WERI-Rb-1 (cell line): ENCODE data around the gene BHLHE40.

ENCODE experiments used
- DNase-seq: peaks from one replicate; pipeline ENCODE4 v3.0.0-alpha.2; 2020
- H3K27ac ChIP-seq: fragments of 250-450 bp; sonication (Bioruptor Pico); 2 replicates; pipeline ENCODE4 v1.5.1; 2020; ENCODE audit warnings: mild to moderate bottlenecking, moderate library complexity
- H3K27me3 ChIP-seq: fragments of 250-450 bp; sonication (Bioruptor Pico); 2 replicates; pipeline ENCODE4 v1.5.1; 2021; ENCODE audit warnings: mild to moderate bottlenecking, low read depth, moderate library complexity; ENCODE audit not compliant: insufficient read depth, severe bottlenecking
- H3K36me3 ChIP-seq: fragments of 250-450 bp; sonication (Bioruptor Pico); 2 replicates; pipeline ENCODE4 v1.5.1; 2020; ENCODE audit warnings: mild to moderate bottlenecking, moderate library complexity
- H3K4me3 ChIP-seq: 2 replicates; pipeline ENCODE4 v1.5.1; 2011; ENCODE audit warnings: low read depth, mild to moderate bottlenecking, control low read depth, low read length
- H3K9me3 ChIP-seq: fragments of 250-450 bp; sonication (Bioruptor Pico); 2 replicates; pipeline ENCODE4 v1.5.1; 2021; ENCODE audit warnings: mild to moderate bottlenecking, moderate library complexity; ENCODE audit not compliant: severe bottlenecking
- TF ChIP-seq, protein P1 (sequence below): IDR thresholded peaks from 2 replicates; pipeline ENCODE4 v1.5.1; 2011; ENCODE audit warnings: low read depth, mild to moderate bottlenecking, control low read depth, inconsistent platforms, low read length

The BHLHE40 gene

DNA sequence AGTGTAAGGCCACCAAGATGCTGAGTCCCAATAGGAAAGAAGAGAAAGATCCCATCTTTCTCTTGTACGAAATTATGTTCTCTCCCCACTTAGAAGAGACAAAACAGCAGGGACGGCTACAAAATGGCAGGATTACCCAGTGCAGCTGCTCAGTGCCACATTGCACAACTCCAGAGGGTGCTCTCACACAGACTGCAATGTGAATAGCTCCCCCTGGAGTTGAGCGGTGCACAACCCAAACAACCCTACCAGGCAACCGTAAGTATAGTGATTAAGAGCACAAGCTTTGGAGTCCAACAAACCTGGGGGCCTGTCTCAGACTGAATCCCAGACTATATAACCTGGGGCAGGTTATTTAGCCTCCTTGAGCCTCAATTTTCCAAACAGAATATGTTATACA lies 3.1 kb upstream of the BHLHE40 start:
- peak; percentile 81 for DNase-seq
- H3K9me3 ChIP-seq: no peaks in the 10 kb centered on the region
- TF ChIP-seq, protein P1, sequence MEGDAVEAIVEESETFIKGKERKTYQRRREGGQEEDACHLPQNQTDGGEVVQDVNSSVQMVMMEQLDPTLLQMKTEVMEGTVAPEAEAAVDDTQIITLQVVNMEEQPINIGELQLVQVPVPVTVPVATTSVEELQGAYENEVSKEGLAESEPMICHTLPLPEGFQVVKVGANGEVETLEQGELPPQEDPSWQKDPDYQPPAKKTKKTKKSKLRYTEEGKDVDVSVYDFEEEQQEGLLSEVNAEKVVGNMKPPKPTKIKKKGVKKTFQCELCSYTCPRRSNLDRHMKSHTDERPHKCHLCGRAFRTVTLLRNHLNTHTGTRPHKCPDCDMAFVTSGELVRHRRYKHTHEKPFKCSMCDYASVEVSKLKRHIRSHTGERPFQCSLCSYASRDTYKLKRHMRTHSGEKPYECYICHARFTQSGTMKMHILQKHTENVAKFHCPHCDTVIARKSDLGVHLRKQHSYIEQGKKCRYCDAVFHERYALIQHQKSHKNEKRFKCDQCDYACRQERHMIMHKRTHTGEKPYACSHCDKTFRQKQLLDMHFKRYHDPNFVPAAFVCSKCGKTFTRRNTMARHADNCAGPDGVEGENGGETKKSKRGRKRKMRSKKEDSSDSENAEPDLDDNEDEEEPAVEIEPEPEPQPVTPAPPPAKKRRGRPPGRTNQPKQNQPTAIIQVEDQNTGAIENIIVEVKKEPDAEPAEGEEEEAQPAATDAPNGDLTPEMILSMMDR: peak; percentile 81
- H3K36me3 ChIP-seq: peaks cover 3% of the 10 kb centered on the region
- no peaks in the 10 kb centered on the region for H3K27me3 ChIP-seq
- peak overlapping the region; percentile 34 for H3K27ac ChIP-seq
- H3K4me3 ChIP-seq: no peak overlapping the region

DNA sequence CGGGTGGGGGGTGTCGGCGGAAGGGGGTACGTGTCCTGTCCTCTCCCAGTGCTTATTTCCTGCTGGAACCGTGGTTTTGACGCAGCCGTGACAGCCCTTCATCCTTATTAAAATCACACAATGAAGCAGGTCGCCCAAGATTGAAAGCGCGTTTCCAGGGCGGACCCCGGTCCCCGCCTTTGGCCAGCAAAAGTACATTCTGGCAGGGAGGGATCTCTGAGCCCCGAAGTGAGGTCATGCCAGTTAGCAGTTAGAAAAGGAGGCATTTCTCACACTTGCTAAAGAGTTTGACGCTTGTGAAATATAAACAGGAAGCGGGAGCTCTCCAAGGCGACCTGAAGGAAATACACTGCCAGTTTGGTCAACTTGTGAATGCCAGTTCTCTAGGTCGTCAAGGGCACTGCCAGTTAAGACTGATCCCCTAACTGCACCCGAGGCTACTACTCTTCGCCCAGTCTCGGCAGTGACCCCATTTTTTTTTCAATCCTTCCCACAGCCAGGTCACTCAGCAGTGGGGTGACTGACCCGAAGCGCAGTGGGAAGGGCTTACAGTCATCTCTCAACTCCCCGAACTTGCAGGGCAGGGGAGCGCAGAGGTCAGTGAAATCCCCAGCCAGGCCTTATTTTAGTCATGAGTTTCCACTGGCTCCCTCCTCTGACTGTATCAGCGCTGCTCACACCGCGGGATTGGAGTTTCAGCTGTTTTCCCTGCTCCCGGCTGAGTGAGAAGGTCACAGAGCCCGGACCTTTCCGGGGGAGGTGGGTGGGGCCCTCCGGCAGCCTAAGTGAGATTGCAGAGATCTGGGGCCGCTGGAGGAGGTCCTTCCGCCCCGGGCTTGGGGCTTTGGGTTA lies 2.0 kb upstream of the BHLHE40 start:
- Histone ChIP-seq H3K27ac (peak overlapping the region; percentile 92), H3K4me3 (peak overlapping the region; percentile 87), H3K36me3 (peaks cover 14% of the 10 kb centered on the region), H3K27me3 (no peaks in the 10 kb centered on the region), H3K9me3 (no peaks in the 10 kb centered on the region)
- peak; percentile 77 for DNase-seq
- TF ChIP-seq, protein P1: no peak

DNA sequence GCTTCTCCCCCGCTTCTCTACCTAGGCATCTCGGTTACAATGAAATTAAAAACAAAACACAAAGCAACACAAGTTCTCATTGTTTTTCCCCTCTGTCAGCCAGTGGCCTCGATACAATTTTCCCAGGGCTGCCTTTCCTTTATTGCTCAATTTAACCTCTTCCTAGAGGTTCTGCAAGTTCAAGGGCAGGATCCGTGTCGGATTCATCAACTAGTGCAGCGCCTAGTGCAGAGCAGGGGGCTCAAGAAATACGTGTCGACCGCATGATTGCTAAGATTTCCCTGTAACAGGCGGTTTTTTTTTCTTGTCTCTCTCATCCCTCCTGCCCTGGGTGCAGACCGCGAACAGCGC lies 1.4 kb upstream of the BHLHE40 start:
- peaks cover 20% of the 10 kb centered on the region for H3K36me3 ChIP-seq
- TF ChIP-seq, protein P1: no peak
- peak overlapping the region; percentile 87 for H3K4me3 ChIP-seq
- H3K9me3 ChIP-seq: no peaks in the 10 kb centered on the region
- no peaks in the 10 kb centered on the region for H3K27me3 ChIP-seq
- no peak for DNase-seq
- peak overlapping the region; percentile 92 for H3K27ac ChIP-seq

DNA sequence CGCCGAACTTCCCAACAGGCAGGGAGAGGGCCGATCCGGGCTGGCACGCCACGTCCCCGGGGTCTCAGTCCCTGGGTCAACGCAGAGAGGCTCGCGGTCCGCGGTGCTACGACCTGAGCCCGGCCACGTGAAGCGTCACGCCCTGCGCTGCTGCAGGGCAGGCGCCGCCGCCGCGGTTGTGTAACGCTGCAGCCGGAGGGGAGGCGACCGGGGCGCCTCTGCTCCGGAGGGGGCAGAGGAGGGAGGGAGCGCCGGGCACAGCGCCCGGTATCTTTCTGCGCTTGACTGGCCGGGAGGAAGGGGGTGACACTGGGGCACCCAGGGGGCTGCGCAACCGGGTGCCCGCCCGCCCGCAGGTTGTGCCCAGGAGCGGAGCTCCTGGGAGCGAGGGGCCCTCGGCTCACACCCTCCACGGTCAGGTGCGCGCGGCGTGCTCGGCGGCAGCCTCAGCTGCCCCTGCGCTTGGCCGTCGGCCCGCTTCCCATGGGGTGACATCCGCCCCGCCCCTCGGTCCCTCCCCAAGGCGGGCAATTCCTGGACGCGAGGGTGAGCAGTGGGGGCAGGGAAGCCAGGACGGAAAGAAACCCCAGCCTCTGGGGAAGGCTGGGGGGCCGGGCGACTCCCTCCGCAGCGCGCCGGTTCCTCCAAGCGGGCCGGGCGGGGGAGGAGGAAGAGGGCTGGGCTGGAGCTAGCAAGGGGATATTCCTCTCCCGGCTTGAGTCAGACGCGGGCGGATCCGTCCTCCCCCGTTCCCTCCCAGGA lies 852 bp upstream of the BHLHE40 start:
- TF ChIP-seq, protein P1: no peak
- Histone ChIP-seq H3K9me3 (no peaks in the 10 kb centered on the region), H3K27ac (peak overlapping the region; percentile 92), H3K36me3 (peaks cover 26% of the 10 kb centered on the region), H3K27me3 (no peaks in the 10 kb centered on the region), H3K4me3 (peak overlapping the region; percentile 87)
- peak; percentile 97 for DNase-seq

DNA sequence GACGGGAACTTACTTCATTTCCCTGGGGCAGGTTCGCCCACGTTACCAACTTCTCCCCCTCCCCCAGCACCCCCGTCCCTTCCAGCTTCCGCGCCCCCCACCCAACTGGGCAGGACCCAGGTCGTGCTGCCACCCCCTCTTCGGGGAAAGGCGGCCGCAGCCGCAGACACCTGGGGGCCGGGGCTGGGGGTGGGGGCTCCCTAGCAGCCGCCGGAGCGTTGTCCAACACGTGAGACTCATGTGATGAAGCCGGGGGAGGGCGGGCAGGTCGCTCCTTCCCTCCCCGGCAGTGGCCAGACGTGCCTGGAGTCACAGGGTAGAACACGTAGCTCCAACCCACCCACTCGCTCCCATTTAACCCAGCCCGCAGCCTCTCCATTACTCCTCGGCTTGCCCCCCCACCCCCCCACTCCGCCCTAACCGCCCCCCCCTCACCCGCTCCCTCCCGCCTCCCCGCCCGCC lies 240 bp upstream of the BHLHE40 start:
- H3K4me3 ChIP-seq: peak overlapping the region; percentile 98
- no peaks in the 10 kb centered on the region for H3K27me3 ChIP-seq
- H3K27ac ChIP-seq: peak overlapping the region; percentile 92
- no peaks in the 10 kb centered on the region for H3K9me3 ChIP-seq
- H3K36me3 ChIP-seq: peaks cover 32% of the 10 kb centered on the region
- TF ChIP-seq, protein P1: no peak
- DNase-seq: peak; percentile 94
